8988T (cell line): Measurements from ENCODE around the gene SYNE1.

ENCODE experiments used
- DNase-seq: peaks from one replicate; pipeline ENCODE4 v3.0.0; 2011

Gene SYNE1

GRCh38 chr6:152404936-152405595 is 232.1 kb downstream of the SYNE1 start:
- no peak for DNase-seq

GRCh38 chr6:152404086-152404857 is 232.9 kb downstream of the SYNE1 start:
- no peak for DNase-seq

GRCh38 chr6:152402791-152403190 is 234.4 kb downstream of the SYNE1 start:
- no peak for DNase-seq

- peak; percentile 23 for DNase-seq
Measured at GRCh38 chr6:152401978-152402377, 235.2 kb downstream of the SYNE1 start.

- no peak for DNase-seq
Measured at GRCh38 chr6:152399399-152399798, 237.8 kb downstream of the SYNE1 start.

- no peak for DNase-seq
Measured at GRCh38 chr6:152398993-152399392, 238.2 kb downstream of the SYNE1 start.

- DNase-seq, result no peak
Measured at GRCh38 chr6:152398316-152398715, 238.8 kb downstream of the SYNE1 start.

GRCh38 chr6:152394303-152394702 is 242.9 kb downstream of the SYNE1 start:
- no peak for DNase-seq

- DNase-seq, result no peak
Measured at GRCh38 chr6:152391179-152391880, 245.8 kb downstream of the SYNE1 start.

- no peak for DNase-seq
Measured at GRCh38 chr6:152387091-152387490, 250.1 kb downstream of the SYNE1 start.

- no peak for DNase-seq
Measured at GRCh38 chr6:152386131-152386530, 251.0 kb downstream of the SYNE1 start.

GRCh38 chr6:152380993-152381898 is 255.9 kb downstream of the SYNE1 start:
- no peak for DNase-seq

GRCh38 chr6:152380351-152380767 is 256.8 kb downstream of the SYNE1 start:
- no peak for DNase-seq

GRCh38 chr6:152379423-152379822 is 257.7 kb downstream of the SYNE1 start:
- DNase-seq, result no peak

GRCh38 chr6:152378169-152378568 is 259.0 kb downstream of the SYNE1 start:
- DNase-seq, result no peak

GRCh38 chr6:152375197-152375596 is 262.0 kb downstream of the SYNE1 start:
- no peak for DNase-seq

- DNase-seq, result no peak
Measured at GRCh38 chr6:152372945-152373344, 264.2 kb downstream of the SYNE1 start.

- DNase-seq, result no peak
Measured at GRCh38 chr6:152371775-152372174, 265.4 kb downstream of the SYNE1 start.

- no peak for DNase-seq
Measured at GRCh38 chr6:152368751-152369624, 268.2 kb downstream of the SYNE1 start.

GRCh38 chr6:152364866-152365265 is 272.3 kb downstream of the SYNE1 start:
- DNase-seq, result no peak

GRCh38 chr6:152360034-152360433 is 277.1 kb downstream of the SYNE1 start:
- no peak for DNase-seq

GRCh38 chr6:152356662-152357061 is 280.5 kb downstream of the SYNE1 start:
- no peak for DNase-seq
